Measurements from ENCODE around the gene CEP83.

GRCh38 chr12:94265539-94265938, 194.1 kb downstream of the CEP83 start:
- TF ChIP-seq RBBP5 (IDR thresholded peaks at IDR 0.05; ENCODE audit: borderline replicate concordance, insufficient read depth, low read length, poor library complexity, severe bottlenecking) = no peak
- no peak for TF ChIP-seq GABPA (tag; conservative IDR thresholded peaks at IDR 0.05; ENCODE audit: low read depth)
- TF ChIP-seq EZH2 (IDR thresholded peaks at IDR 0.05; ENCODE audit: borderline replicate concordance, low read depth, low read length) = no peak
- TF ChIP-seq IFI16 (CRISPR knock-in tag; IDR thresholded peaks at IDR 0.05) = no peak

Measured in K562 (cell line).